ENCODE data around the gene GALNT9. TPM values are rescaled to one million over a fixed set of nuclear protein-coding genes. Genes with fewer than 3 reads are reported as not detected.

The GALNT9 gene
- total RNA-seq, 1 experiment from 2014 or later = 2.6 TPM

DNA sequence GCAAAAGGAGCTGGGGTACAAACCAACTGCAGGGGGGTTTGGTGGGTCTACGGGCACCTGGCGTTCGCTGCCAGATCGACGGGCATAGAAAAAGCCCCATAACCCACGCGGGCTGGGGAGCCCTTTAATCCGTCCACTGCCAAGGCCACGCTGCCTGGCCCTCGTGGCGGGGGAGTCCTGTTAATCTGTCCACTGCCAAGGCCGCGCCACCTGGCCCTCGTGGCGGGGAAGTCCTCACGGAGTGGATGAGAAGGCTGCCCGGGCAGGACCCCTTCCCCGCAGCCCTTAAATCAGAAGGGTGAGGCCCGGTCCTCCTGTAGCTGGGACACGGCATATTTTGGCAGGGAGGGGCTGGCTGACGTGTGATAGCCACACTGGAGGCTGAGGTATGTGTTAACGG is 99.0 kb downstream of the GALNT9 start:
- H3K9me3 ChIP-seq (ENCODE audit: control insufficient read depth in 1 of 2, insufficient read depth in 1 of 2, low read depth in 1 of 2, low read length in 2 of 2) = peaks cover 0 to 8% of the 10 kb centered on the region in 2 experiments; a peak in 2 of 4 replicates
- H2AFZ ChIP-seq (ENCODE audit: low read depth, low read length, poor library complexity, severe bottlenecking) = no peak overlapping the region
- DNase-seq (ENCODE audit: low read depth, low spot score) (no peak), ATAC-seq (no peak)
- H3K27me3 ChIP-seq (ENCODE audit: insufficient read depth, low read length) = no peaks in the 10 kb centered on the region
- no peaks in the 10 kb centered on the region for H3K9me2 ChIP-seq (ENCODE audit: insufficient read depth)
- no peaks in the 10 kb centered on the region for H3K79me2 ChIP-seq (ENCODE audit: insufficient read depth, low read length)
- no peak overlapping the region for H3K4me3 ChIP-seq (replicated peaks in 1 of 2; ENCODE audit: low read depth in 1 of 2, low read length in 2 of 2)
- no peak overlapping the region for H3K9ac ChIP-seq (ENCODE audit: low read length)
- RAD21 ChIA-PET (ENCODE audit: low non-redundant PET in 1 of 2, low total read pairs in 2 of 2, uncharacterized antibody in 2 of 2, unreplicated experiment in 2 of 2) = no interaction called here
- CTCF ChIA-PET = no interaction called here
- POLR2A ChIA-PET = no interaction called here
- H4K20me1 ChIP-seq (ENCODE audit: insufficient read depth) = no peaks in the 10 kb centered on the region
- H3K27ac ChIP-seq (ENCODE audit: low read depth, low read length) = no peak overlapping the region
- intact Hi-C loops (cut with micrococcal nuclease) = no loop called here
- no peak overlapping the region for H3K4me2 ChIP-seq (ENCODE audit: low read length)
- no TSS peak for BruUV-seq (replicated peaks)
- TF ChIP-seq TCF7L2 (IDR thresholded peaks at IDR 0.05; ENCODE audit: borderline replicate concordance, extremely low read depth, insufficient read depth, insufficient read length) (no peak), SRF (IDR thresholded peaks at IDR 0.05; ENCODE audit: low read depth) (no peak), CBX3 (IDR thresholded peaks at IDR 0.05; ENCODE audit: low read depth) (no peak), RAD21 (IDR thresholded peaks at IDR 0.05; ENCODE audit: low read depth) (no peak), CEBPB (IDR thresholded peaks at IDR 0.05; ENCODE audit: low read depth) (no peak), SIN3A (IDR thresholded peaks at IDR 0.05; ENCODE audit: low read depth) (no peak), FOSL1 (IDR thresholded peaks at IDR 0.05; ENCODE audit: low read depth) (no peak)
- H3K36me3 ChIP-seq (ENCODE audit: control insufficient read depth in 1 of 2, insufficient read depth in 2 of 2, low read length in 2 of 2) = no peaks in the 10 kb centered on the region
- H3K4me1 ChIP-seq (ENCODE audit: control insufficient read depth in 1 of 2, insufficient read depth in 2 of 2, low read length in 2 of 2) = no peaks in the 10 kb centered on the region

DNA sequence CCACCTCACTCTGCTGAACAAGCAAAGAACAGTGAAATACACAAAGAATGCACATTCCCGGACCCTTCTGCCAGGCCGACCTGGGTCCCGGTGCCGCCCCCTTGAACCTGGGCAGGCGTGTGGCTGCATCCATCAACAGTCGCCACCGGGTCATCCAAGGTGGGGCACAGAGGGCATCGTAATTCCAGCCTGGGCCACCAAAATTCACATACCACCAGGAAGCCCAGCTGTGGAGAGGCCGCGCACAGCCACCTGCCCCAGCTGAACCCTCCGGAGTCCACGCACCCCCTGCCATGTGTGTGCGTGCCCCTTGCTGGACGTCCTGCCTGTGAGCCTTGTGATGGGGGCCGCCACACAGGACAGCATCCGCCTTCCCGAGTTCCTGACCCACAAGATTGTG is 99.5 kb downstream of the GALNT9 start:
- TF ChIP-seq POLR2AphosphoS5 (IDR thresholded peaks at IDR 0.05; ENCODE audit: low read depth, low read length) = no peak
- TF ChIP-seq SP1 (IDR thresholded peaks at IDR 0.05; ENCODE audit: low read depth) = no peak
- TF ChIP-seq, protein P1, sequence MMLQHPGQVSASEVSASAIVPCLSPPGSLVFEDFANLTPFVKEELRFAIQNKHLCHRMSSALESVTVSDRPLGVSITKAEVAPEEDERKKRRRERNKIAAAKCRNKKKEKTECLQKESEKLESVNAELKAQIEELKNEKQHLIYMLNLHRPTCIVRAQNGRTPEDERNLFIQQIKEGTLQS (IDR thresholded peaks at IDR 0.05) = no peak
- no peak for TF ChIP-seq SRF (IDR thresholded peaks at IDR 0.05; ENCODE audit: low read depth)
- TF ChIP-seq CEBPB (IDR thresholded peaks at IDR 0.05; ENCODE audit: low read depth) = no peak
- TF ChIP-seq, protein P2, sequence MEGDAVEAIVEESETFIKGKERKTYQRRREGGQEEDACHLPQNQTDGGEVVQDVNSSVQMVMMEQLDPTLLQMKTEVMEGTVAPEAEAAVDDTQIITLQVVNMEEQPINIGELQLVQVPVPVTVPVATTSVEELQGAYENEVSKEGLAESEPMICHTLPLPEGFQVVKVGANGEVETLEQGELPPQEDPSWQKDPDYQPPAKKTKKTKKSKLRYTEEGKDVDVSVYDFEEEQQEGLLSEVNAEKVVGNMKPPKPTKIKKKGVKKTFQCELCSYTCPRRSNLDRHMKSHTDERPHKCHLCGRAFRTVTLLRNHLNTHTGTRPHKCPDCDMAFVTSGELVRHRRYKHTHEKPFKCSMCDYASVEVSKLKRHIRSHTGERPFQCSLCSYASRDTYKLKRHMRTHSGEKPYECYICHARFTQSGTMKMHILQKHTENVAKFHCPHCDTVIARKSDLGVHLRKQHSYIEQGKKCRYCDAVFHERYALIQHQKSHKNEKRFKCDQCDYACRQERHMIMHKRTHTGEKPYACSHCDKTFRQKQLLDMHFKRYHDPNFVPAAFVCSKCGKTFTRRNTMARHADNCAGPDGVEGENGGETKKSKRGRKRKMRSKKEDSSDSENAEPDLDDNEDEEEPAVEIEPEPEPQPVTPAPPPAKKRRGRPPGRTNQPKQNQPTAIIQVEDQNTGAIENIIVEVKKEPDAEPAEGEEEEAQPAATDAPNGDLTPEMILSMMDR (IDR thresholded peaks at IDR 0.05 in 2 of 3, conservative IDR thresholded peaks at IDR 0.05 in 1 of 3; ENCODE audit: borderline replicate concordance in 1 of 3, insufficient read depth in 1 of 3, low read depth in 2 of 3, low read length in 2 of 3) = no peak
- TF ChIP-seq, protein P3, sequence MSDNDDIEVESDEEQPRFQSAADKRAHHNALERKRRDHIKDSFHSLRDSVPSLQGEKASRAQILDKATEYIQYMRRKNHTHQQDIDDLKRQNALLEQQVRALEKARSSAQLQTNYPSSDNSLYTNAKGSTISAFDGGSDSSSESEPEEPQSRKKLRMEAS (IDR thresholded peaks at IDR 0.05) = no peak

More for the DNA sequence above, 99.5 kb downstream of the GALNT9 start:
- Histone ChIP-seq H3K9me2 (ENCODE audit: insufficient read depth) (no peaks in the 10 kb centered on the region), H4K20me1 (ENCODE audit: insufficient read depth) (no peaks in the 10 kb centered on the region), H3K36me3 (ENCODE audit: control insufficient read depth in 1 of 2, insufficient read depth in 2 of 2, low read length in 2 of 2) (no peaks in the 10 kb centered on the region), H3K27me3 (ENCODE audit: insufficient read depth, low read length) (no peaks in the 10 kb centered on the region), H3K79me2 (ENCODE audit: insufficient read depth, low read length) (no peaks in the 10 kb centered on the region), H3K4me2 (ENCODE audit: low read length) (no peak overlapping the region), H2AFZ (ENCODE audit: low read depth, low read length, poor library complexity, severe bottlenecking) (no peak overlapping the region), H3K4me1 (ENCODE audit: control insufficient read depth in 1 of 2, insufficient read depth in 2 of 2, low read length in 2 of 2) (peaks cover 0 to under 1% of the 10 kb centered on the region in 2 experiments; a peak in 1 of 4 replicates), H3K4me3 (replicated peaks in 1 of 2; ENCODE audit: low read depth in 1 of 2, low read length in 2 of 2) (no peak overlapping the region), H3K9me3 (ENCODE audit: control insufficient read depth in 1 of 2, insufficient read depth in 1 of 2, low read depth in 1 of 2, low read length in 2 of 2) (peaks cover 0 to 9% of the 10 kb centered on the region in 2 experiments; a peak in 2 of 4 replicates), H3K9ac (ENCODE audit: low read length) (no peak overlapping the region), H3K27ac (ENCODE audit: low read depth, low read length) (no peak overlapping the region)
- CTCF ChIA-PET = no interaction called here
- no peak for DNase-seq (ENCODE audit: low read depth, low spot score)
- RAD21 ChIA-PET (ENCODE audit: low non-redundant PET in 1 of 2, low total read pairs in 2 of 2, uncharacterized antibody in 2 of 2, unreplicated experiment in 2 of 2) = no interaction called here
- BruUV-seq (replicated peaks) = no TSS peak
- POLR2A ChIA-PET = no interaction called here
- intact Hi-C loops (cut with micrococcal nuclease) = no loop called here
- ATAC-seq = no peak

Measured in HCT116 (cell line).